ENCODE results near the gene RPL36. TPM values are rescaled to one million over a fixed set of nuclear protein-coding genes. Genes with fewer than 3 reads are reported as not detected.

The RPL36 gene
- total RNA-seq, 1 donor from 2014 or later, result 634 TPM

DNA sequence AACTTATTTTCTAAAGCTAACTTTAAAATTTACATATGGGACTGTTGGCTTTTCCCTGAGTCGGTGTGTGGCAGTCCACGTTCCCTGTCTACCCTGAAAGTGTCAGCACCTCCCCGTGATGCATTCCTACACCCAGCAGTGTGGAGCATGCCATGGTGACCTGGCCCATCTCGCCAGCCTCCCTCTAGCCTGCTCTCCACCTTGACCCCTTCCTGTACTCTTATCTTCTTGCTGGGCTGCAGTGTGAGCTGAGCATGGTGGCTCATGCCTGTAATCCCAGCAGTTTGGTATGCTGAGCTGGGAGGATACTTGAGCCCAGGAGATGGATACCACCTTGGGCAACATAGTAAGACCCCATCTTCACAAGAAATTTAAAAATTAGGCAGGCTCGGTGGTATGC, 35.2 kb upstream of the RPL36 start:
- H3K9me3 ChIP-seq (ENCODE audit: control insufficient read depth in 3 of 3, low read length in 3 of 3), result no peaks in the 10 kb centered on the region
- H3K27ac ChIP-seq (ENCODE audit: low read depth, low read length), result no peak overlapping the region
- no peak overlapping the region for H3K4me3 ChIP-seq (ENCODE audit: low read length in 3 of 3)
- no peaks in the 10 kb centered on the region for H3K4me1 ChIP-seq (ENCODE audit: control insufficient read depth in 3 of 3, insufficient read depth in 3 of 3, low read length in 3 of 3)
- peaks cover 69 to 78% (median 70%) of the 10 kb centered on the region in 3 donors for H3K36me3 ChIP-seq (ENCODE audit: control insufficient read depth in 3 of 3, insufficient read depth in 3 of 3, low read length in 3 of 3)
- no peak overlapping the region for H3K9ac ChIP-seq (ENCODE audit: low read depth in 1 of 3, low read length in 3 of 3)
- no peaks in the 10 kb centered on the region for H3K27me3 ChIP-seq (ENCODE audit: control insufficient read depth in 3 of 3, insufficient read depth in 3 of 3, low read length in 3 of 3)

GRCh38 chr19:5655412-5655811, 34.7 kb upstream of the RPL36 start:
- no peaks in the 10 kb centered on the region for H3K4me1 ChIP-seq (ENCODE audit: control insufficient read depth in 3 of 3, insufficient read depth in 3 of 3, low read length in 3 of 3)
- no peaks in the 10 kb centered on the region for H3K27me3 ChIP-seq (ENCODE audit: control insufficient read depth in 3 of 3, insufficient read depth in 3 of 3, low read length in 3 of 3)
- no peaks in the 10 kb centered on the region for H3K9me3 ChIP-seq (ENCODE audit: control insufficient read depth in 3 of 3, low read length in 3 of 3)
- no peak overlapping the region for H3K4me3 ChIP-seq (ENCODE audit: low read length in 3 of 3)
- peaks cover 67 to 76% (median 69%) of the 10 kb centered on the region in 3 donors for H3K36me3 ChIP-seq (ENCODE audit: control insufficient read depth in 3 of 3, insufficient read depth in 3 of 3, low read length in 3 of 3)
- no peak overlapping the region for H3K27ac ChIP-seq (ENCODE audit: low read depth, low read length)
- no peak overlapping the region for H3K9ac ChIP-seq (ENCODE audit: low read depth in 1 of 3, low read length in 3 of 3)

- Histone ChIP-seq H3K27ac (ENCODE audit: low read depth, low read length) (no peak overlapping the region), H3K9me3 (ENCODE audit: control insufficient read depth in 3 of 3, low read length in 3 of 3) (no peaks in the 10 kb centered on the region), H3K27me3 (ENCODE audit: control insufficient read depth in 3 of 3, insufficient read depth in 3 of 3, low read length in 3 of 3) (no peaks in the 10 kb centered on the region), H3K4me3 (ENCODE audit: low read length in 3 of 3) (no peak overlapping the region), H3K9ac (ENCODE audit: low read depth in 1 of 3, low read length in 3 of 3) (no peak overlapping the region), H3K4me1 (ENCODE audit: control insufficient read depth in 3 of 3, insufficient read depth in 3 of 3, low read length in 3 of 3) (peaks cover 11 to 12% (median 12%) of the 10 kb centered on the region in 3 donors), H3K36me3 (ENCODE audit: control insufficient read depth in 3 of 3, insufficient read depth in 3 of 3, low read length in 3 of 3) (peaks cover 64 to 75% (median 66%) of the 10 kb centered on the region in 3 donors)
These were observed 28.6 kb upstream of the RPL36 start for GRCh38 chr19:5661483-5661882.

GRCh38 chr19:5663904-5664303, 26.2 kb upstream of the RPL36 start:
- peak overlapping the region; percentile 86 for H3K27ac ChIP-seq (ENCODE audit: low read depth, low read length)
- H3K27me3 ChIP-seq (ENCODE audit: control insufficient read depth in 3 of 3, insufficient read depth in 3 of 3, low read length in 3 of 3), result no peaks in the 10 kb centered on the region
- H3K4me3 ChIP-seq (ENCODE audit: low read length in 3 of 3), result no peak overlapping the region
- H3K9me3 ChIP-seq (ENCODE audit: control insufficient read depth in 3 of 3, low read length in 3 of 3), result no peaks in the 10 kb centered on the region
- no peak overlapping the region for H3K9ac ChIP-seq (ENCODE audit: low read depth in 1 of 3, low read length in 3 of 3)
- H3K36me3 ChIP-seq (ENCODE audit: control insufficient read depth in 3 of 3, insufficient read depth in 3 of 3, low read length in 3 of 3), result peaks cover 71 to 79% (median 73%) of the 10 kb centered on the region in 3 donors
- peaks cover 11 to 12% (median 12%) of the 10 kb centered on the region in 3 donors for H3K4me1 ChIP-seq (ENCODE audit: control insufficient read depth in 3 of 3, insufficient read depth in 3 of 3, low read length in 3 of 3)

GRCh38 chr19:5664515-5664914, 25.6 kb upstream of the RPL36 start:
- peaks cover 77 to 82% (median 79%) of the 10 kb centered on the region in 3 donors for H3K36me3 ChIP-seq (ENCODE audit: control insufficient read depth in 3 of 3, insufficient read depth in 3 of 3, low read length in 3 of 3)
- no peaks in the 10 kb centered on the region for H3K27me3 ChIP-seq (ENCODE audit: control insufficient read depth in 3 of 3, insufficient read depth in 3 of 3, low read length in 3 of 3)
- H3K27ac ChIP-seq (ENCODE audit: low read depth, low read length), result peak overlapping the region; percentile 86

GRCh38 chr19:5665781-5666513, 24.1 kb upstream of the RPL36 start:
- Histone ChIP-seq H3K27ac (ENCODE audit: low read depth, low read length) (peak overlapping the region; percentile 25), H3K9ac (ENCODE audit: low read depth in 1 of 3, low read length in 3 of 3) (no peak overlapping the region), H3K4me3 (ENCODE audit: low read length in 3 of 3) (no peak overlapping the region), H3K27me3 (ENCODE audit: control insufficient read depth in 3 of 3, insufficient read depth in 3 of 3, low read length in 3 of 3) (no peaks in the 10 kb centered on the region), H3K36me3 (ENCODE audit: control insufficient read depth in 3 of 3, insufficient read depth in 3 of 3, low read length in 3 of 3) (peaks cover 73 to 80% (median 75%) of the 10 kb centered on the region in 3 donors), H3K9me3 (ENCODE audit: control insufficient read depth in 3 of 3, low read length in 3 of 3) (no peaks in the 10 kb centered on the region), H3K4me1 (ENCODE audit: control insufficient read depth in 3 of 3, insufficient read depth in 3 of 3, low read length in 3 of 3) (peaks cover 11 to 12% (median 12%) of the 10 kb centered on the region in 3 donors)

More at GRCh38 chr19:5664515-5664914, 25.6 kb upstream of the RPL36 start:
- Histone ChIP-seq H3K4me1 (ENCODE audit: control insufficient read depth in 3 of 3, insufficient read depth in 3 of 3, low read length in 3 of 3) (peaks cover 11 to 12% (median 12%) of the 10 kb centered on the region in 3 donors), H3K9me3 (ENCODE audit: control insufficient read depth in 3 of 3, low read length in 3 of 3) (no peaks in the 10 kb centered on the region), H3K9ac (ENCODE audit: low read depth in 1 of 3, low read length in 3 of 3) (no peak overlapping the region), H3K4me3 (ENCODE audit: low read length in 3 of 3) (no peak overlapping the region)

- H3K27ac ChIP-seq (ENCODE audit: low read depth, low read length), result no peak overlapping the region
- peaks cover 64 to 74% (median 67%) of the 10 kb centered on the region in 3 donors for H3K36me3 ChIP-seq (ENCODE audit: control insufficient read depth in 3 of 3, insufficient read depth in 3 of 3, low read length in 3 of 3)
- no peak overlapping the region for H3K9ac ChIP-seq (ENCODE audit: low read depth in 1 of 3, low read length in 3 of 3)
- no peaks in the 10 kb centered on the region for H3K27me3 ChIP-seq (ENCODE audit: control insufficient read depth in 3 of 3, insufficient read depth in 3 of 3, low read length in 3 of 3)
- no peak overlapping the region for H3K4me3 ChIP-seq (ENCODE audit: low read length in 3 of 3)
- no peaks in the 10 kb centered on the region for H3K9me3 ChIP-seq (ENCODE audit: control insufficient read depth in 3 of 3, low read length in 3 of 3)
- H3K4me1 ChIP-seq (ENCODE audit: control insufficient read depth in 3 of 3, insufficient read depth in 3 of 3, low read length in 3 of 3), result peaks cover 11 to 12% (median 12%) of the 10 kb centered on the region in 3 donors
These were observed 23.0 kb upstream of the RPL36 start for GRCh38 chr19:5666921-5667610.

DNA sequence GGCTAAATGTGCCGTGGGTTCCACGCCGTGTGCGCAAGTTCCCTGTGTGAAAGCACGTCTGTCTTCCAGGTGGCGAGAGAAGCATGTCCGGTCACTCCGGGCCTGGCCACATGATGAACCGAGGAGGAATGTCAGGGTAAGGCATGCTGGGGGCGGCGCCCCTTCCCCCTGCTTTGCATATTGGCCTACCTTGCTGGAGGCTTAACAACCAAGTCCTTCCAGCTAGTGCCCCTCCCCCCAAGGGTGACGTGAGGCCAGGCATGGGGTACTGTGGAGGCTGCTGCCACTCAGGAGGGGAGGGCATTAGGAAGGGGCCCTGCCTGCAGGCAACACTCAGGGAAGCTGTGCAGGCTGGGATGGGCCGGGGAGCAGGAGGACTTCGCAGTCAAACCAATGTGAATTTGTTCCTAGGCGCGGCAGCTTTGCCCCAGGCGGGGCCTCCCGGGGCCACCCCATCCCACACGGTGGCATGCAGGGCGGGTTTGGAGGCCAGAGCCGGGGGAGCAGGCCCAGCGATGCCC, 22.3 kb upstream of the RPL36 start:
- Histone ChIP-seq H3K9me3 (ENCODE audit: control insufficient read depth in 3 of 3, low read length in 3 of 3) (no peaks in the 10 kb centered on the region), H3K4me3 (ENCODE audit: low read length in 3 of 3) (no peak overlapping the region), H3K36me3 (ENCODE audit: control insufficient read depth in 3 of 3, insufficient read depth in 3 of 3, low read length in 3 of 3) (peaks cover 59 to 69% (median 62%) of the 10 kb centered on the region in 3 donors), H3K27ac (ENCODE audit: low read depth, low read length) (no peak overlapping the region), H3K9ac (ENCODE audit: low read depth in 1 of 3, low read length in 3 of 3) (no peak overlapping the region), H3K27me3 (ENCODE audit: control insufficient read depth in 3 of 3, insufficient read depth in 3 of 3, low read length in 3 of 3) (no peaks in the 10 kb centered on the region), H3K4me1 (ENCODE audit: control insufficient read depth in 3 of 3, insufficient read depth in 3 of 3, low read length in 3 of 3) (peaks cover 11 to 12% (median 12%) of the 10 kb centered on the region in 3 donors)

DNA sequence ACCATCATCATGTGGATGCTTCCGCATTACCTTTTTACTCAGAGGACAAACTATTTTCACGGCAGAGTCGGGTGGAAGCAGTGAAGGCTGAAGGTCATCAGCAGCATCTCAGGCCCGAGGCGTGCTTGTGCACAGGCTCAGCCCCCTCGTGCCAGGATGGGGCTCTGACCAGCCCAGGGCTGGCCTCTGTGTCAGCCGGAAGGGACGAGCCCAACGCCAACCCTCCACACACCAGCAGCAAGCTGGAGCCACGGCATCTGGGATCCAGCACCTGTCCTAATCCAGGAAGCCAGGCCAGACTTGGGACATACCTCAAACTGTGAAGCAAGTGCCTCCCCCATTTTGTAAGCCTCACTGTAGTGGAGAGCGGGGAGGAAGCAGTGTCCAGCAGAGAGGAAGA, 20.9 kb upstream of the RPL36 start:
- no peak overlapping the region for H3K9ac ChIP-seq (ENCODE audit: low read depth in 1 of 3, low read length in 3 of 3)
- peaks cover 47 to 56% (median 49%) of the 10 kb centered on the region in 3 donors for H3K36me3 ChIP-seq (ENCODE audit: control insufficient read depth in 3 of 3, insufficient read depth in 3 of 3, low read length in 3 of 3)
- no peak overlapping the region for H3K27ac ChIP-seq (ENCODE audit: low read depth, low read length)
- H3K4me3 ChIP-seq (ENCODE audit: low read length in 3 of 3), result no peak overlapping the region
- H3K27me3 ChIP-seq (ENCODE audit: control insufficient read depth in 3 of 3, insufficient read depth in 3 of 3, low read length in 3 of 3), result no peaks in the 10 kb centered on the region
- H3K9me3 ChIP-seq (ENCODE audit: control insufficient read depth in 3 of 3, low read length in 3 of 3), result no peaks in the 10 kb centered on the region
- H3K4me1 ChIP-seq (ENCODE audit: control insufficient read depth in 3 of 3, insufficient read depth in 3 of 3, low read length in 3 of 3), result peaks cover 10 to 13% (median 10%) of the 10 kb centered on the region in 3 donors

- no peaks in the 10 kb centered on the region for H3K27me3 ChIP-seq (ENCODE audit: control insufficient read depth in 3 of 3, insufficient read depth in 3 of 3, low read length in 3 of 3)
- no peak overlapping the region for H3K9ac ChIP-seq (ENCODE audit: low read depth in 1 of 3, low read length in 3 of 3)
- no peaks in the 10 kb centered on the region for H3K9me3 ChIP-seq (ENCODE audit: control insufficient read depth in 3 of 3, low read length in 3 of 3)
- peaks cover 25 to 32% (median 27%) of the 10 kb centered on the region in 3 donors for H3K36me3 ChIP-seq (ENCODE audit: control insufficient read depth in 3 of 3, insufficient read depth in 3 of 3, low read length in 3 of 3)
- H3K27ac ChIP-seq (ENCODE audit: low read depth, low read length), result no peak overlapping the region
- H3K4me1 ChIP-seq (ENCODE audit: control insufficient read depth in 3 of 3, insufficient read depth in 3 of 3, low read length in 3 of 3), result peaks cover 10 to 16% (median 11%) of the 10 kb centered on the region in 3 donors
- no peak overlapping the region for H3K4me3 ChIP-seq (ENCODE audit: low read length in 3 of 3)
These were observed 18.5 kb upstream of the RPL36 start for GRCh38 chr19:5671600-5671999.
